ENCODE data around the gene CACNB3. TPM values are rescaled to one million over a fixed set of nuclear protein-coding genes. Genes with fewer than 3 reads are reported as not detected.
A peak's percentile ranks its signal among the peaks of the same experiment; 100 is the strongest.
"Not testable (repeated sequence)": the region's sequence is repeated elsewhere in the genome, so short reads cannot be mapped to it uniquely, and the experiment has no call there.

CACNB3 gene
- total RNA-seq, 2 donors from 2014 or later, result 4.6 to 21.8 TPM

- no peaks in the 10 kb centered on the region for H3K36me3 ChIP-seq
- WGBS, result 1% methylated on average over 11 of the region's 11 CpGs
- H3K9me3 ChIP-seq, result no peaks in the 10 kb centered on the region
- peak overlapping the region; percentile 64 to 74 for H3K27ac ChIP-seq
- H3K4me3 ChIP-seq, result peak overlapping the region; percentile 73 to 92
- H3K4me1 ChIP-seq (replicated peaks), result peaks cover 3% of the 10 kb centered on the region
- peak; percentile 78 for TF ChIP-seq POLR2AphosphoS5 (IDR thresholded peaks at IDR 0.05)
- TF ChIP-seq, protein P1, sequence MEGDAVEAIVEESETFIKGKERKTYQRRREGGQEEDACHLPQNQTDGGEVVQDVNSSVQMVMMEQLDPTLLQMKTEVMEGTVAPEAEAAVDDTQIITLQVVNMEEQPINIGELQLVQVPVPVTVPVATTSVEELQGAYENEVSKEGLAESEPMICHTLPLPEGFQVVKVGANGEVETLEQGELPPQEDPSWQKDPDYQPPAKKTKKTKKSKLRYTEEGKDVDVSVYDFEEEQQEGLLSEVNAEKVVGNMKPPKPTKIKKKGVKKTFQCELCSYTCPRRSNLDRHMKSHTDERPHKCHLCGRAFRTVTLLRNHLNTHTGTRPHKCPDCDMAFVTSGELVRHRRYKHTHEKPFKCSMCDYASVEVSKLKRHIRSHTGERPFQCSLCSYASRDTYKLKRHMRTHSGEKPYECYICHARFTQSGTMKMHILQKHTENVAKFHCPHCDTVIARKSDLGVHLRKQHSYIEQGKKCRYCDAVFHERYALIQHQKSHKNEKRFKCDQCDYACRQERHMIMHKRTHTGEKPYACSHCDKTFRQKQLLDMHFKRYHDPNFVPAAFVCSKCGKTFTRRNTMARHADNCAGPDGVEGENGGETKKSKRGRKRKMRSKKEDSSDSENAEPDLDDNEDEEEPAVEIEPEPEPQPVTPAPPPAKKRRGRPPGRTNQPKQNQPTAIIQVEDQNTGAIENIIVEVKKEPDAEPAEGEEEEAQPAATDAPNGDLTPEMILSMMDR (IDR thresholded peaks at IDR 0.05), result peak; percentile 81 to 95 (median 92)
- no peak for TF ChIP-seq POLR2A (IDR thresholded peaks at IDR 0.05)
- H3K27me3 ChIP-seq (replicated peaks; ENCODE audit: insufficient read depth), result no peaks in the 10 kb centered on the region
- intact Hi-C loops (cut with DNase I), result loop anchor here (1.0 to 10.0 kb wide), 3 partner anchors 37 to 144 kb away; partner anchors contain the start of gene DDN
- DNase-seq (ENCODE audit: low spot score), result peak; percentile 91
Measured at GRCh38 chr12:48852734-48853688, 34.7 kb downstream of the CACNB3 start.

DNA sequence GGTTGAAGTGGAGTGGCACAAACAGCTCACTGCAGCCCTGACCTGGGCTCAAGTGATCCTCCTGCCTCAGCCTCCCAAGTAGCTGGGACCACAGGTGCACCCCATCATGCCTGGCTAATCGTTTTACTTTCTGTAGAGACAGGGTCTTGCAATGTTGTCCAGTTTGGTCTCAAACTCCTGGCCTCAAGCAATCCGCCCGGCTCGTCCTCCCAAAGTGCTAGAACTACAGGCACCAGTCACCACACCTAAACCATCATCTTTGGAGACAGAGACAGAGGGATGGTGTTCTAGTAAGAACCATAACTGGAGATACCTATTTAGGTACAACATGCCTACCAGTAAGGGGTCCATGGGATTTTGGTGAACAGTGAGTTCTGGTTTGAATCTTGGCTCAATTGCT, 36.2 kb downstream of the CACNB3 start:
- H3K4me3 ChIP-seq, result no peak overlapping the region
- H3K9me3 ChIP-seq, result no peaks in the 10 kb centered on the region
- no peak for DNase-seq (ENCODE audit: low spot score)
- TF ChIP-seq POLR2A (IDR thresholded peaks at IDR 0.05) (no peak), POLR2AphosphoS5 (IDR thresholded peaks at IDR 0.05) (no peak)
- TF ChIP-seq, protein P1 (IDR thresholded peaks at IDR 0.05), result no peak
- no peaks in the 10 kb centered on the region for H3K36me3 ChIP-seq
- H3K27ac ChIP-seq, result no peak overlapping the region
- 98% methylated on average over 4 of the region's 4 CpGs for WGBS
- intact Hi-C loops (cut with DNase I), result loop anchor here (5.0 to 10.0 kb wide), 2 partner anchors 80 to 143 kb away; partner anchors contain the start of gene DDN
- peaks cover 3% of the 10 kb centered on the region for H3K4me1 ChIP-seq (replicated peaks)
- H3K27me3 ChIP-seq (replicated peaks; ENCODE audit: insufficient read depth), result no peaks in the 10 kb centered on the region

GRCh38 chr12:48854932-48855331, 36.6 kb downstream of the CACNB3 start:
- not testable (repeated sequence) for DNase-seq (ENCODE audit: low spot score); H3K4me1 ChIP-seq (replicated peaks); H3K27ac ChIP-seq; H3K9me3 ChIP-seq; H3K36me3 ChIP-seq; H3K27me3 ChIP-seq (replicated peaks; ENCODE audit: insufficient read depth); H3K4me3 ChIP-seq
- intact Hi-C loops (cut with DNase I), result loop anchor here (5.0 to 10.0 kb wide), 2 partner anchors 80 to 142 kb away; partner anchors contain the start of gene DDN
- 89% methylated on average over 10 of the region's 10 CpGs for WGBS

DNA sequence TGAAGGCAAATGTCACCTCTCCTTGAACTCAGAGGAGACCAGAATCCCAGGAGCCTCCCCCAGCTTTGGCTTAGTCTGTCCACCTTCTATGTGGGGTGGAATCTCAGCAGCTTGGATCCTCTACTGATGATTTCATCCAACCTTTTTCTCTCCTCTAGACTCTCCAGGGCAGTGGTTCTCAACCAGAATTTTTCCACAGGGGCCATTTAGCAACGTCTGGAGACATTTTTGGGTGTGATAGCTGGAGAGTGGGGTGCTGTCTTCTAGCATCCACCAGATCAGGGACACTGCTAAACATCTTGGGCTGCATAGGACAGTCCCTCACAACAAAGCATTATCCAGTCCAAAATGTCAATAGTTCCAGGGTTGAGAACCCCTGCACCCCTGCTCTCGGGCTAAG, 38.1 kb downstream of the CACNB3 start:
- Histone ChIP-seq H3K27ac (no peak overlapping the region), H3K4me3 (no peak overlapping the region), H3K36me3 (no peaks in the 10 kb centered on the region), H3K27me3 (replicated peaks; ENCODE audit: insufficient read depth) (no peaks in the 10 kb centered on the region), H3K9me3 (no peaks in the 10 kb centered on the region), H3K4me1 (replicated peaks) (no peaks in the 10 kb centered on the region)
- no peak for DNase-seq (ENCODE audit: low spot score)
- 63% methylated on average over 2 of the region's 2 CpGs for WGBS
- TF ChIP-seq, protein P1 (IDR thresholded peaks at IDR 0.05), result no peak
- no peak for TF ChIP-seq POLR2AphosphoS5 (IDR thresholded peaks at IDR 0.05)
- TF ChIP-seq POLR2A (IDR thresholded peaks at IDR 0.05), result no peak
- intact Hi-C loops (cut with DNase I), result loop anchor here (10.0 kb wide), 1 partner anchor 78 kb away; no protein-coding TSS in a partner anchor

DNA sequence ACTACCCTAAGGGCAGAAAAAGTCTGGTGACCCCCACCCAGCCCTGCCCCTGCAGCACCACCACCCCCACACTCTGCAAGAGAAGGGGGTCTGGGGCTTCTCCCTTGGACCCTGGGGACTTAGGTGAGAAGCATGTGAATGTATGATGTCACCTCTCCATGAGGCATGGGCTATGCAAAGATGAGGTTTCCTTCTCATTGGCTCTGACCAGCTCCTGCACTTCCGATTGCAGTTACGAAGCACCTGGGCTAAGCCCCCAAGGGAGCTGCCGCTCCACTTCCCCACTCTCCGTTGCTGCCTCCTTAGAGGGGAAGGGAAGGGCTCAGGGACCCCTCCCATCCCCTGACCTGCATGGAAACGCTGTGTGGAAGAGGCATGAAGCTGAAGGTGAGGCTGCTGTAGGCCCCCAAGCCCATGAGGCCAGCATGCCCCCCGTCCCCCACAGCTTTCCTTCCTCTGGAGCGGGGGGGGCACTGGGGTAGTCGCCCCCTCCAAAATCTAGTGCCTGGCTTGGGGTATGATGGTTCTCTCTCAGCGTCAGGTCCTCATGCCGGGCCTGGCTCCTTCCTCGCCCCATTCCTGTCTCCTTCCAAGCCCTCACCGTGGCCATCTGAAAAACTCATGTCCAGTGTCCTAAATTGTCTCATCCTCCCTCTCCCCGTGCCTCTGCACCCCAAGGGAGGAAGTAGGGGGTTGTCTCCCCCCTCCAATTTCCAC, 39.1 kb downstream of the CACNB3 start:
- Histone ChIP-seq H3K9me3 (no peaks in the 10 kb centered on the region), H3K4me1 (replicated peaks) (no peaks in the 10 kb centered on the region), H3K36me3 (no peaks in the 10 kb centered on the region), H3K4me3 (no peak overlapping the region), H3K27me3 (replicated peaks; ENCODE audit: insufficient read depth) (no peaks in the 10 kb centered on the region), H3K27ac (no peak overlapping the region)
- WGBS, result 86% methylated on average over 13 of the region's 13 CpGs
- no peak for DNase-seq (ENCODE audit: low spot score)
- intact Hi-C loops (cut with DNase I), result loop anchor here (10.0 kb wide), 1 partner anchor 77 kb away; no protein-coding TSS in a partner anchor
- TF ChIP-seq POLR2AphosphoS5 (IDR thresholded peaks at IDR 0.05) (no peak), POLR2A (IDR thresholded peaks at IDR 0.05) (no peak)
- TF ChIP-seq, protein P1 (IDR thresholded peaks at IDR 0.05), result no peak

Data from prostate gland (tissue), 2 donors.